ENCODE results near the gene HS2ST1. TPM values are rescaled to one million over a fixed set of nuclear protein-coding genes. Genes with fewer than 3 reads are reported as not detected.

HS2ST1 gene
- total and polyA plus RNA-seq, 4 donors: 5.4 to 11.8 (median 8.2) TPM

DNA sequence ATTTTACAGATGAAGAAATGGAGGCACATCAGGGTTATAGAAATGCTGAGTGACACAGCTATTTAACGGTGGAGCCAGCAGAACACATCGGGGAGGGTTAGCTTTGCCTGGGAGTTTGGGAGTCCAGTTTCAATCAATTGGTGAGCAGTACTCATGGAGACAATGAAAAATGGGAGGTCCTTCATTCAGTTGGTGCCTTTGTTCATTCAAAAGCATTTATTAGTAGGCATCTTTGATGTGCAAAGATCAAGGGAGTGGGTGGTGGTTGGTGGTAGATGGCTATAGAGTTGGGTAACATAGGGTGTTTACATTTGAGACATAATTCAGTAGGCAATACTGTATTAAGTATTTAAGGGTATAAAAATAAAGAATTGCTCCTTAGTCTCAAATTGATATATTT lies 230.5 kb downstream of the HS2ST1 start:
- DNase-seq (ENCODE audit: low spot score): no peak
- H3K9me3 ChIP-seq (ENCODE audit: control insufficient read depth in 4 of 4, low read length in 3 of 4): no peaks in the 10 kb centered on the region
- TF ChIP-seq SP1 (IDR thresholded peaks at IDR 0.05) (no peak), RAD21 (IDR thresholded peaks at IDR 0.05) (no peak), HNF4G (IDR thresholded peaks at IDR 0.05) (no peak), NR2F2 (IDR thresholded peaks at IDR 0.05) (no peak), TAF1 (conservative IDR thresholded peaks at IDR 0.05) (no peak), YY1 (IDR thresholded peaks at IDR 0.05) (no peak)
- TF ChIP-seq, protein P1, sequence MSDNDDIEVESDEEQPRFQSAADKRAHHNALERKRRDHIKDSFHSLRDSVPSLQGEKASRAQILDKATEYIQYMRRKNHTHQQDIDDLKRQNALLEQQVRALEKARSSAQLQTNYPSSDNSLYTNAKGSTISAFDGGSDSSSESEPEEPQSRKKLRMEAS (IDR thresholded peaks at IDR 0.05): no peak
- TF ChIP-seq, protein P2, sequence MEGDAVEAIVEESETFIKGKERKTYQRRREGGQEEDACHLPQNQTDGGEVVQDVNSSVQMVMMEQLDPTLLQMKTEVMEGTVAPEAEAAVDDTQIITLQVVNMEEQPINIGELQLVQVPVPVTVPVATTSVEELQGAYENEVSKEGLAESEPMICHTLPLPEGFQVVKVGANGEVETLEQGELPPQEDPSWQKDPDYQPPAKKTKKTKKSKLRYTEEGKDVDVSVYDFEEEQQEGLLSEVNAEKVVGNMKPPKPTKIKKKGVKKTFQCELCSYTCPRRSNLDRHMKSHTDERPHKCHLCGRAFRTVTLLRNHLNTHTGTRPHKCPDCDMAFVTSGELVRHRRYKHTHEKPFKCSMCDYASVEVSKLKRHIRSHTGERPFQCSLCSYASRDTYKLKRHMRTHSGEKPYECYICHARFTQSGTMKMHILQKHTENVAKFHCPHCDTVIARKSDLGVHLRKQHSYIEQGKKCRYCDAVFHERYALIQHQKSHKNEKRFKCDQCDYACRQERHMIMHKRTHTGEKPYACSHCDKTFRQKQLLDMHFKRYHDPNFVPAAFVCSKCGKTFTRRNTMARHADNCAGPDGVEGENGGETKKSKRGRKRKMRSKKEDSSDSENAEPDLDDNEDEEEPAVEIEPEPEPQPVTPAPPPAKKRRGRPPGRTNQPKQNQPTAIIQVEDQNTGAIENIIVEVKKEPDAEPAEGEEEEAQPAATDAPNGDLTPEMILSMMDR (IDR thresholded peaks at IDR 0.05; ENCODE audit: low read depth, low read length, missing input control): no peak
- TF ChIP-seq, protein P3, sequence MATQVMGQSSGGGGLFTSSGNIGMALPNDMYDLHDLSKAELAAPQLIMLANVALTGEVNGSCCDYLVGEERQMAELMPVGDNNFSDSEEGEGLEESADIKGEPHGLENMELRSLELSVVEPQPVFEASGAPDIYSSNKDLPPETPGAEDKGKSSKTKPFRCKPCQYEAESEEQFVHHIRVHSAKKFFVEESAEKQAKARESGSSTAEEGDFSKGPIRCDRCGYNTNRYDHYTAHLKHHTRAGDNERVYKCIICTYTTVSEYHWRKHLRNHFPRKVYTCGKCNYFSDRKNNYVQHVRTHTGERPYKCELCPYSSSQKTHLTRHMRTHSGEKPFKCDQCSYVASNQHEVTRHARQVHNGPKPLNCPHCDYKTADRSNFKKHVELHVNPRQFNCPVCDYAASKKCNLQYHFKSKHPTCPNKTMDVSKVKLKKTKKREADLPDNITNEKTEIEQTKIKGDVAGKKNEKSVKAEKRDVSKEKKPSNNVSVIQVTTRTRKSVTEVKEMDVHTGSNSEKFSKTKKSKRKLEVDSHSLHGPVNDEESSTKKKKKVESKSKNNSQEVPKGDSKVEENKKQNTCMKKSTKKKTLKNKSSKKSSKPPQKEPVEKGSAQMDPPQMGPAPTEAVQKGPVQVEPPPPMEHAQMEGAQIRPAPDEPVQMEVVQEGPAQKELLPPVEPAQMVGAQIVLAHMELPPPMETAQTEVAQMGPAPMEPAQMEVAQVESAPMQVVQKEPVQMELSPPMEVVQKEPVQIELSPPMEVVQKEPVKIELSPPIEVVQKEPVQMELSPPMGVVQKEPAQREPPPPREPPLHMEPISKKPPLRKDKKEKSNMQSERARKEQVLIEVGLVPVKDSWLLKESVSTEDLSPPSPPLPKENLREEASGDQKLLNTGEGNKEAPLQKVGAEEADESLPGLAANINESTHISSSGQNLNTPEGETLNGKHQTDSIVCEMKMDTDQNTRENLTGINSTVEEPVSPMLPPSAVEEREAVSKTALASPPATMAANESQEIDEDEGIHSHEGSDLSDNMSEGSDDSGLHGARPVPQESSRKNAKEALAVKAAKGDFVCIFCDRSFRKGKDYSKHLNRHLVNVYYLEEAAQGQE (IDR thresholded peaks at IDR 0.05): no peak
- no peaks in the 10 kb centered on the region for H3K27me3 ChIP-seq (ENCODE audit: control insufficient read depth in 4 of 4, insufficient read depth in 4 of 4, low read length in 3 of 4)
- no peak overlapping the region for H3K4me3 ChIP-seq (ENCODE audit: low read depth in 1 of 3, low read length in 3 of 3)
- no peak overlapping the region for H3K27ac ChIP-seq (ENCODE audit: low read depth in 1 of 2, low read length in 2 of 2)
- H3K4me1 ChIP-seq (ENCODE audit: control insufficient read depth in 4 of 4, insufficient read depth in 4 of 4, low read length in 3 of 4): no peaks in the 10 kb centered on the region
- H3K9ac ChIP-seq (ENCODE audit: low read depth in 1 of 2, low read length in 2 of 2): no peak overlapping the region
- 95% methylated on average over 2 of the region's 2 CpGs for WGBS
- H3K36me3 ChIP-seq (ENCODE audit: control insufficient read depth in 4 of 4, insufficient read depth in 3 of 4, low read depth in 1 of 4, low read length in 3 of 4): no peaks in the 10 kb centered on the region

DNA sequence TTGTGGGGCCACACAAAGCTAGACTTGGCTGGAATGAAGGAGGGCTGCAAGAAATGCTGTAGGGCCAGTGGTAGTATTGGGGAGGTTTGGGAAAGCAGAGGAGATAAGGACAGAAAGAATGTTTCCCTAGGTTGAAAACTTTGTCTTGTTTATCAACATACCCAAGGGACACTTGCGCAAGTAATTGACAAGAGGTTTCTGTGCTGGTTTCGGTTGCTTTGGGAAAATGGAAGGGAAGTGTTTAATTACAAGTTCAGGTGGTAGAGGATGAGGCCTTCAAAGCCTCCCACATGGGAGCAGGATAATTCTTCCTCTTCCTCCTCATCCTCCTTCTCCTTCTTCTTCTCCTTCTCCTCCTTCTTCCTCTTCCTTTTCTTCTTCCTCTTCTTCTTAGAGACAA lies 232.1 kb downstream of the HS2ST1 start:
- Histone ChIP-seq H3K36me3 (ENCODE audit: control insufficient read depth in 4 of 4, insufficient read depth in 3 of 4, low read depth in 1 of 4, low read length in 3 of 4) (no peaks in the 10 kb centered on the region), H3K27ac (ENCODE audit: low read depth in 1 of 2, low read length in 2 of 2) (no peak overlapping the region), H3K27me3 (ENCODE audit: control insufficient read depth in 4 of 4, insufficient read depth in 4 of 4, low read length in 3 of 4) (no peaks in the 10 kb centered on the region), H3K4me1 (ENCODE audit: control insufficient read depth in 4 of 4, insufficient read depth in 4 of 4, low read length in 3 of 4) (peaks cover 0 to 4% (median 3%) of the 10 kb centered on the region in 4 donors), H3K9ac (ENCODE audit: low read depth in 1 of 2, low read length in 2 of 2) (no peak overlapping the region), H3K9me3 (ENCODE audit: control insufficient read depth in 4 of 4, low read length in 3 of 4) (no peaks in the 10 kb centered on the region), H3K4me3 (ENCODE audit: low read depth in 1 of 3, low read length in 3 of 3) (no peak overlapping the region)
- no peak for DNase-seq (ENCODE audit: low spot score)
- WGBS: 87% methylated on average over 2 of the region's 2 CpGs
- TF ChIP-seq RAD21 (IDR thresholded peaks at IDR 0.05) (no peak), JUND (IDR thresholded peaks at IDR 0.05) (no peak), FOXA2 (IDR thresholded peaks at IDR 0.05) (no peak), TAF1 (conservative IDR thresholded peaks at IDR 0.05) (no peak), GABPA (IDR thresholded peaks at IDR 0.05 in 1 of 2, conservative IDR thresholded peaks at IDR 0.05 in 1 of 2) (no peak), SP1 (IDR thresholded peaks at IDR 0.05) (no peak), FOXA1 (IDR thresholded peaks at IDR 0.05) (no peak), RXRA (IDR thresholded peaks at IDR 0.05) (no peak), NR2F2 (IDR thresholded peaks at IDR 0.05) (no peak), YY1 (IDR thresholded peaks at IDR 0.05) (no peak), HNF4A (conservative IDR thresholded peaks at IDR 0.05) (no peak)
- TF ChIP-seq, protein P2 (IDR thresholded peaks at IDR 0.05; ENCODE audit: low read depth, low read length, missing input control): no peak
- TF ChIP-seq, protein P3 (IDR thresholded peaks at IDR 0.05): no peak
- TF ChIP-seq, protein P4, sequence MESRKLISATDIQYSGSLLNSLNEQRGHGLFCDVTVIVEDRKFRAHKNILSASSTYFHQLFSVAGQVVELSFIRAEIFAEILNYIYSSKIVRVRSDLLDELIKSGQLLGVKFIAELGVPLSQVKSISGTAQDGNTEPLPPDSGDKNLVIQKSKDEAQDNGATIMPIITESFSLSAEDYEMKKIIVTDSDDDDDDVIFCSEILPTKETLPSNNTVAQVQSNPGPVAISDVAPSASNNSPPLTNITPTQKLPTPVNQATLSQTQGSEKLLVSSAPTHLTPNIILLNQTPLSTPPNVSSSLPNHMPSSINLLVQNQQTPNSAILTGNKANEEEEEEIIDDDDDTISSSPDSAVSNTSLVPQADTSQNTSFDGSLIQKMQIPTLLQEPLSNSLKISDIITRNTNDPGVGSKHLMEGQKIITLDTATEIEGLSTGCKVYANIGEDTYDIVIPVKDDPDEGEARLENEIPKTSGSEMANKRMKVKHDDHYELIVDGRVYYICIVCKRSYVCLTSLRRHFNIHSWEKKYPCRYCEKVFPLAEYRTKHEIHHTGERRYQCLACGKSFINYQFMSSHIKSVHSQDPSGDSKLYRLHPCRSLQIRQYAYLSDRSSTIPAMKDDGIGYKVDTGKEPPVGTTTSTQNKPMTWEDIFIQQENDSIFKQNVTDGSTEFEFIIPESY (IDR thresholded peaks at IDR 0.05): no peak
- TF ChIP-seq, protein P1 (IDR thresholded peaks at IDR 0.05): no peak
- TF ChIP-seq, protein P5, sequence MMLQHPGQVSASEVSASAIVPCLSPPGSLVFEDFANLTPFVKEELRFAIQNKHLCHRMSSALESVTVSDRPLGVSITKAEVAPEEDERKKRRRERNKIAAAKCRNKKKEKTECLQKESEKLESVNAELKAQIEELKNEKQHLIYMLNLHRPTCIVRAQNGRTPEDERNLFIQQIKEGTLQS (IDR thresholded peaks at IDR 0.05): no peak

Measured in liver (tissue), 9 donors.